Endothelial cell of umbilical vein (primary cell): ENCODE data around the gene STPG3. TPM values are rescaled to one million over a fixed set of nuclear protein-coding genes. Genes with fewer than 3 reads are reported as not detected.

Source experiments
- BruUV-seq: library from RNA; stranded (reverse); fragments of 400-500 nt; replicated peaks from 2 replicates; lab custom pipeline; 2021; lab: Mats Ljungman, UMichigan
- CTCF ChIA-PET: fragments of 300-600, 350-600 bp; sonication (Branson Sonifier 250); formaldehyde crosslinking; loops from one replicate; lab custom pipeline; 2021; ENCODE audit warnings: antibody characterized with exemption, inconsistent platforms; lab: Charles Lee
- POLR2A ChIA-PET: fragments of 300-600, 350-600 bp; sonication (Branson Sonifier 250); formaldehyde crosslinking; loops from one replicate; lab custom pipeline; 2021; ENCODE audit warnings: antibody characterized with exemption, inconsistent platforms; lab: Charles Lee
- DNase-seq: peaks from one replicate; pipeline ENCODE4 v3.0.0-alpha.2; 2011; ENCODE audit warnings: low read depth, low spot score
- FAIRE-seq: peaks from 2 replicates; lab custom pipeline; 2011; peaks lifted over from hg19 to GRCh38; lab: Jason Lieb, UNC
- H2AFZ ChIP-seq: 2 replicates; pipeline ENCODE4 v1.6.0; 2012; ENCODE audit warnings: low read depth, low read length, control low read depth, inconsistent platforms
- H3K27ac ChIP-seq: 2 replicates; pipeline ENCODE4 v1.5.1; 2011; ENCODE audit warnings: low read depth, mild to moderate bottlenecking, control low read depth, low read length, moderate library complexity; ENCODE audit not compliant: insufficient read depth
- H3K27me3 ChIP-seq, 2 experiments: 2 replicates each; pipeline versions ENCODE4 v1.6.0 to v1.6.1; 2011; ENCODE audit warnings: low read length in 2 of 2, mixed read lengths in 1 of 2; ENCODE audit not compliant: control insufficient read depth in 2 of 2, insufficient read depth in 2 of 2
- H3K36me3 ChIP-seq, 2 experiments: 2 replicates in 1 of 2; 3 replicates in 1 of 2; pipeline ENCODE4 v1.5.1; 2011; ENCODE audit warnings: low read length in 2 of 2, mild to moderate bottlenecking in 1 of 2, moderate library complexity in 1 of 2; ENCODE audit not compliant: control insufficient read depth in 2 of 2, insufficient read depth in 2 of 2; ENCODE audit errors: extremely low read depth in 1 of 2
- H3K4me1 ChIP-seq: 3 replicates; pipeline ENCODE4 v1.5.1; 2011; ENCODE audit warnings: mild to moderate bottlenecking, low read length; ENCODE audit not compliant: control insufficient read depth, insufficient read depth; ENCODE audit errors: extremely low read depth
- H3K4me2 ChIP-seq: 2 replicates; pipeline ENCODE4 v1.6.1; 2011; ENCODE audit warnings: low read length, control low read depth, mixed read lengths; ENCODE audit not compliant: insufficient read depth
- H3K4me3 ChIP-seq, 3 experiments: fragments of 200-600 bp in 1 of 3; sonication (generic), shearing (Covaris generic) in 1 of 3; replicated peaks in 1 of 3; 2 replicates each; pipeline ENCODE4 v1.5.1; 2011 to 2016; ENCODE audit warnings: control low read depth in 3 of 3, low read length in 3 of 3, mild to moderate bottlenecking in 2 of 3, inconsistent platforms in 1 of 3, low read depth in 1 of 3, moderate library complexity in 1 of 3; ENCODE audit not compliant: insufficient read depth in 1 of 3
- H3K79me2 ChIP-seq: 2 replicates; pipeline ENCODE4 v1.6.0; 2012; ENCODE audit warnings: low read length, inconsistent platforms; ENCODE audit not compliant: control insufficient read depth, insufficient read depth
- H3K9ac ChIP-seq: replicated peaks from 2 replicates; pipeline ENCODE3; 2011; ENCODE audit warnings: low read length, control low read depth; ENCODE audit not compliant: insufficient read depth; ENCODE audit errors: extremely low read depth
- H3K9me1 ChIP-seq: replicated peaks from 3 replicates; pipeline ENCODE4 v1.6.0; 2011; ENCODE audit warnings: mild to moderate bottlenecking, low read length; ENCODE audit not compliant: control insufficient read depth, insufficient read depth; ENCODE audit errors: extremely low read depth
- H3K9me3 ChIP-seq: replicated peaks from 2 replicates; pipeline ENCODE4 v1.5.1; 2012; ENCODE audit warnings: low read length, inconsistent platforms; ENCODE audit not compliant: control insufficient read depth, insufficient read depth
- H4K20me1 ChIP-seq: replicated peaks from 2 replicates; pipeline ENCODE3; 2011; ENCODE audit warnings: mild to moderate bottlenecking, low read length; ENCODE audit not compliant: control insufficient read depth, insufficient read depth; ENCODE audit errors: extremely low read depth
- EZH2 ChIP-seq: IDR thresholded peaks from 2 replicates; pipeline ENCODE4 v1.6.1; 2012; ENCODE audit warnings: borderline replicate concordance, low read depth, mild to moderate bottlenecking, moderate library complexity, low read length, inconsistent platforms; ENCODE audit not compliant: severe bottlenecking
- FOS ChIP-seq: IDR thresholded peaks from 2 replicates; pipeline ENCODE4 v1.6.1; 2011; ENCODE audit warnings: mild to moderate bottlenecking, low read length, moderate library complexity, borderline replicate concordance; ENCODE audit not compliant: insufficient read depth
- GATA2 ChIP-seq: IDR thresholded peaks from 2 replicates; pipeline ENCODE4 v1.7.0; 2011; ENCODE audit warnings: low read depth, mild to moderate bottlenecking, moderate library complexity, mixed read lengths, low read length; ENCODE audit not compliant: insufficient read length, insufficient read depth
- JUN ChIP-seq: IDR thresholded peaks from 2 replicates; pipeline ENCODE4 v1.6.1; 2011; ENCODE audit warnings: borderline replicate concordance, low read depth; ENCODE audit not compliant: insufficient read length, insufficient read depth
- MYC ChIP-seq: IDR thresholded peaks from one replicate; pipeline ENCODE4 v1.6.1; 2011; ENCODE audit warnings: mild to moderate bottlenecking, low read depth, low read length
- POLR2A ChIP-seq: IDR thresholded peaks from 2 replicates; pipeline ENCODE4 v1.6.1; 2012; ENCODE audit warnings: low read depth, mild to moderate bottlenecking, control low read depth, low read length
- POLR2AphosphoS5 ChIP-seq: IDR thresholded peaks from 2 replicates; pipeline ENCODE4 v1.6.1; 2012; ENCODE audit warnings: low read depth, mild to moderate bottlenecking, control low read depth, low read length, moderate library complexity; ENCODE audit not compliant: insufficient read depth
- dilution Hi-C: fragments of 300-500 bp; cut with MboI; formaldehyde crosslinking; loops from one replicate; pipeline ENCODE4 v1.15.0; 2019; ENCODE audit warnings: low sequenced_read_pairs; ENCODE audit not compliant: extremely low pct_ligation_motif_present
- intact Hi-C: fragments of 100-400 bp; cut with micrococcal nuclease; formaldehyde crosslinking; loops from one replicate; pipeline ENCODE4 v1.10.0; 2022
- polyA plus RNA-seq, 4 experiments: library from polyadenylated mRNA; depleted of rRNA in 3 of 4; stranded (reverse) in 3 of 4; unstranded in 1 of 4; fragments of >200 nt; gene quantifications; 2 replicates each; pipeline versions ENCODE4 v1.2.1 to v1.2.3, GENCODE V29; 2011 to 2012; ENCODE audit warnings: missing spikeins in 1 of 4
- total RNA-seq: library from RNA; stranded (reverse); gene quantifications from 2 replicates; pipeline ENCODE4 v1.2.3, GENCODE V29; 2021
- TF ChIP-seq, protein P1 (sequence below), 2 donors: IDR thresholded peaks; 1 replicate in 1 of 2; 2 replicates in 1 of 2; pipeline ENCODE4 v1.5.1; 2011; ENCODE audit warnings: low read length in 2 of 2, mild to moderate bottlenecking in 2 of 2, moderate library complexity in 2 of 2, control low read depth in 1 of 2, inconsistent platforms in 1 of 2, low read depth in 1 of 2; ENCODE audit not compliant: insufficient read depth in 1 of 2; ENCODE audit errors: extremely low read depth in 1 of 2
- TF ChIP-seq, protein P2 (sequence below): IDR thresholded peaks from 2 replicates; pipeline ENCODE4 v1.6.1; 2011; ENCODE audit not compliant: insufficient read depth, insufficient read length

STPG3 gene
- total and polyA plus RNA-seq, 2 donors (not counting 3 experiments of a cell fraction or from before 2014, with no cell fraction given) = not detected

DNA sequence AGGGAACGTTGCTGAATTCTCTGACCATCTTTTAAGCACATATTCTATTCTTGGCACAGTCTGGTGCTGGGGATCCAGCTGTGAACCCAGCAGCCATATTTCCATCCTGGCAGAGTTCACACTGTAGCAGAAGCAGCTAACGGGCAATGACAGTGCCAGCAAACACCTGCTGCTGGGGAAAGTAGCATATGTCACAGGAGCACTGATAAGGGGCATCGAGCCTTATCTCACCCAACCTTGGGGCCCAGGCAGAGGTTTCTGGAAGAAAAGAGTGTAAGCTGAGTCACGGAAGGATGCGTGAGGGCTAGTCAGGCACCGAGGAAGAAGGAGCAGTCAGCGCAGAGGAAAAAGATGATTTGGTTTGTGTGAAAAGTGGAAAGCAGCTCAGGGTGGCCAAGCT lies 44.5 kb upstream of the STPG3 start:
- Histone ChIP-seq H3K4me2 (peak overlapping the region; percentile 83), H3K4me1 (peaks cover 21% of the 10 kb centered on the region), H3K9me3 (no peaks in the 10 kb centered on the region), H3K4me3 (peak overlapping the region in 1 of 3 experiments; percentile 62), H3K9me1 (no peaks in the 10 kb centered on the region), H4K20me1 (no peaks in the 10 kb centered on the region), H3K27ac (no peak overlapping the region), H3K79me2 (peaks cover 34% of the 10 kb centered on the region), H3K9ac (peak overlapping the region; percentile 85), H3K27me3 (no peaks in the 10 kb centered on the region), H3K36me3 (peaks cover 0 to 5% of the 10 kb centered on the region in 2 experiments), H2AFZ (no peak overlapping the region)
- CTCF ChIA-PET = interaction anchor here (1.8 kb wide), 1 partner anchor 12 kb away, joined by 4 read pairs; no protein-coding TSS in a partner anchor
- FAIRE-seq (no peak), DNase-seq (no peak)
- no TSS peak for BruUV-seq
- POLR2A ChIA-PET = interaction anchor here (1.0 kb wide), 1 partner anchor 34 kb away, joined by 3 read pairs; the partner anchor contains the start of gene TUBB4B
- TF ChIP-seq POLR2A (no peak), JUN (no peak), EZH2 (no peak), POLR2AphosphoS5 (no peak)
- TF ChIP-seq, protein P1, sequence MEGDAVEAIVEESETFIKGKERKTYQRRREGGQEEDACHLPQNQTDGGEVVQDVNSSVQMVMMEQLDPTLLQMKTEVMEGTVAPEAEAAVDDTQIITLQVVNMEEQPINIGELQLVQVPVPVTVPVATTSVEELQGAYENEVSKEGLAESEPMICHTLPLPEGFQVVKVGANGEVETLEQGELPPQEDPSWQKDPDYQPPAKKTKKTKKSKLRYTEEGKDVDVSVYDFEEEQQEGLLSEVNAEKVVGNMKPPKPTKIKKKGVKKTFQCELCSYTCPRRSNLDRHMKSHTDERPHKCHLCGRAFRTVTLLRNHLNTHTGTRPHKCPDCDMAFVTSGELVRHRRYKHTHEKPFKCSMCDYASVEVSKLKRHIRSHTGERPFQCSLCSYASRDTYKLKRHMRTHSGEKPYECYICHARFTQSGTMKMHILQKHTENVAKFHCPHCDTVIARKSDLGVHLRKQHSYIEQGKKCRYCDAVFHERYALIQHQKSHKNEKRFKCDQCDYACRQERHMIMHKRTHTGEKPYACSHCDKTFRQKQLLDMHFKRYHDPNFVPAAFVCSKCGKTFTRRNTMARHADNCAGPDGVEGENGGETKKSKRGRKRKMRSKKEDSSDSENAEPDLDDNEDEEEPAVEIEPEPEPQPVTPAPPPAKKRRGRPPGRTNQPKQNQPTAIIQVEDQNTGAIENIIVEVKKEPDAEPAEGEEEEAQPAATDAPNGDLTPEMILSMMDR (IDR thresholded peaks at IDR 0.05; ENCODE audit: extremely low read depth in 1 of 2, insufficient read depth in 1 of 2, low read depth in 1 of 2, low read length in 2 of 2) = no peak
- intact Hi-C loops (no loop called here), dilution Hi-C loops (no loop called here)

DNA sequence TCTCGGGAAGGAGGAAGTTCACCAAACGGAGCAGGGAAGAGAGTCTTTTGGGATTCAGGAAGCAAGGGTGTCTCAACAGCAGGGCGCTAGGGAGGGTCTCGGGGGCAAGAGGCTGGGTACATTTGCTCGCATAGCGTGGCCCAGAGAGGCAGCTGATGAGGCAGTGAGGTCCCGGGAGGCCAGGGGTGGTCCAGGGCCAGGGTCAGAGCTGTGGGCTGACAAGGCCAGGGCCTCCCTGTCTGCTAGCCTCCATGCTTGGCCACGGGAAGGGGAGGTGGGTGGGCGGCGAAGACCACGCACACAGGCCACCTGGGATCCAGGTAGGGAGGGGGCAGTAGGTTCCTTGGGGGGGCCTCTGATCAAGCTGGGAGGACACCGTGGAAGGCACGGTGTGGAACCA lies 39.6 kb upstream of the STPG3 start:
- H3K79me2 ChIP-seq = peaks cover 8% of the 10 kb centered on the region
- H3K9me3 ChIP-seq = no peaks in the 10 kb centered on the region
- no peak overlapping the region for H3K27ac ChIP-seq
- no peak for DNase-seq
- H3K4me3 ChIP-seq = no peak overlapping the region
- H3K27me3 ChIP-seq = no peaks in the 10 kb centered on the region
- no peak for FAIRE-seq
- H3K36me3 ChIP-seq = peaks cover 0 to 7% of the 10 kb centered on the region in 2 experiments
- peaks cover 2% of the 10 kb centered on the region for H3K4me1 ChIP-seq
- intact Hi-C loops (no loop called here), dilution Hi-C loops (no loop called here)
- no peak overlapping the region for H3K4me2 ChIP-seq
- TF ChIP-seq, protein P1 (IDR thresholded peaks at IDR 0.05; ENCODE audit: extremely low read depth in 1 of 2, insufficient read depth in 1 of 2, low read depth in 1 of 2, low read length in 2 of 2) = no peak
- TF ChIP-seq MYC (no peak), JUN (no peak), POLR2A (no peak), FOS (no peak), POLR2AphosphoS5 (no peak), GATA2 (no peak), EZH2 (no peak)
- TF ChIP-seq, protein P2, sequence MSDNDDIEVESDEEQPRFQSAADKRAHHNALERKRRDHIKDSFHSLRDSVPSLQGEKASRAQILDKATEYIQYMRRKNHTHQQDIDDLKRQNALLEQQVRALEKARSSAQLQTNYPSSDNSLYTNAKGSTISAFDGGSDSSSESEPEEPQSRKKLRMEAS = no peak
- no peaks in the 10 kb centered on the region for H3K9me1 ChIP-seq
- POLR2A ChIA-PET = no interaction called here
- CTCF ChIA-PET = interaction anchor here (1.1 kb wide), 1 partner anchor 23 kb away, joined by 3 read pairs; the partner anchor contains the start of genes ANAPC2 and SSNA1
- H2AFZ ChIP-seq = no peak overlapping the region
- H3K9ac ChIP-seq = no peak overlapping the region
- no peaks in the 10 kb centered on the region for H4K20me1 ChIP-seq
- BruUV-seq = no TSS peak
